Measurements from ENCODE around the gene NAB2. TPM values are rescaled to one million over a fixed set of nuclear protein-coding genes. Genes with fewer than 3 reads are reported as not detected.

Gene NAB2
- polyA plus RNA-seq, 1 donor (not counting 4 experiments of a cell fraction or from before 2014, with no cell fraction given) = 22.0 TPM

DNA sequence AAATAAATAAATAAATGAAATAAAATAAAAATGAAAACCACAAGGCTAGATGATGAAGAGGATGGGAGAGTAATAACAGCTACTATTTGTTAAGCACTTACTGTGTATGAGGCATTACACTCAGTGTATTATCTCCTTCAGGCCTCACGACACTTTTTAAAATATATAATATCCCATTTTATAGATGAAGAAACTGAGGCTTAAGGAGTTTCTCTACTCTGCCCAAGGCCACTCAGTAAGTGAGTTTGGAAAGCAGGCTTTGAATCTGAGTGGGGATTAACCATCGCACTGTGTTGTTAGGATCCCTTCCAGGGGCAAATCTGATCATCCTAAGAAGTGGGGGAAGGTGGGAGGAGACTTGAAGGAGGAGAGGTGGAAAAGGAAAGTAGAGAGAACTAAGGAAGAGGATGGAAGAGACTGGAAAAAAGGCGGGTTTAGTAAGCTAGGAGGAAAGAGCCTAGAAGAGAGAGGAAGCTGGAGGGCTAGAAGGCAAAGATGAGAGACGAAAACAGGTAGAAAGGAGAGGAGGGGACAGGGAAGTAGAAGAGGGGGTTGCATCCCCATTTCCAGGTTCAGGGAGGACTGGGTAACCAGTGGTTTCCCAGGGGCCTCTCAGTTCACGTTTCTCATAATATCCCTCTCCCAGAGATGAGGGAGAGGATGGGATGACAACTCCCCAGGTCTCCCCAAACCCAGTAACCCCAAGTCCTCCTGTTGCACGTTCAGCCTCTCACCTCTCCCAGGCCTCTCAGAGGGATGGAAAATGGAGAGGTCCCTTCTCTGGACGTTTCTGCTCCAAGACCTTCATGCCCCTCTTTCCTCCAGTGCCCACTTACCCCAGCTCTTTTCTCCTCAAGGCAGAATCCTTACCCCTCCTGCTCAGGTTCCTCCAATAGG, 20.5 kb downstream of the NAB2 start:
- Histone ChIP-seq H3K9me3 (ENCODE audit: control insufficient read depth, low read depth, low read length) (no peaks in the 10 kb centered on the region), H3K27me3 (ENCODE audit: control insufficient read depth, extremely low read depth, insufficient read depth, low read length) (no peaks in the 10 kb centered on the region), H3K36me3 (ENCODE audit: control insufficient read depth in 2 of 2, extremely low read depth in 1 of 2, insufficient read depth in 2 of 2, low read length in 2 of 2) (peaks cover 20 to 36% of the 10 kb centered on the region in 2 experiments), H3K9ac (ENCODE audit: control insufficient read depth, extremely low read depth, insufficient read depth, low read length) (peak overlapping the region; percentile 100), H3K9me1 (ENCODE audit: control insufficient read depth, extremely low read depth, insufficient read depth, low read length) (no peaks in the 10 kb centered on the region), H3K4me3 (ENCODE audit: control insufficient read depth in 2 of 3, extremely low read depth in 1 of 3, insufficient read depth in 2 of 3, low read depth in 1 of 3, low read length in 3 of 3) (peak overlapping the region; percentile 79 to 97 (median 91)), H3K4me1 (ENCODE audit: control insufficient read depth, extremely low read depth, insufficient read depth, low read length) (peaks cover 26% of the 10 kb centered on the region), H2AFZ (ENCODE audit: control insufficient read depth, low read length) (no peak overlapping the region), H4K20me1 (ENCODE audit: control insufficient read depth, extremely low read depth, insufficient read depth, low read length) (peaks cover 3% of the 10 kb centered on the region), H3K4me2 (ENCODE audit: control insufficient read depth, extremely low read depth, insufficient read depth, low read depth, low read length) (peak overlapping the region; percentile 99), H3K79me2 (ENCODE audit: control insufficient read depth, insufficient read depth, low read length) (peaks cover 22% of the 10 kb centered on the region), H3K27ac (ENCODE audit: control insufficient read depth, insufficient read depth, low read length) (peak overlapping the region; percentile 100)
- FAIRE-seq (no peak), DNase-seq (ENCODE audit: low read depth, low spot score) (no peak)
- TF ChIP-seq, protein P1, sequence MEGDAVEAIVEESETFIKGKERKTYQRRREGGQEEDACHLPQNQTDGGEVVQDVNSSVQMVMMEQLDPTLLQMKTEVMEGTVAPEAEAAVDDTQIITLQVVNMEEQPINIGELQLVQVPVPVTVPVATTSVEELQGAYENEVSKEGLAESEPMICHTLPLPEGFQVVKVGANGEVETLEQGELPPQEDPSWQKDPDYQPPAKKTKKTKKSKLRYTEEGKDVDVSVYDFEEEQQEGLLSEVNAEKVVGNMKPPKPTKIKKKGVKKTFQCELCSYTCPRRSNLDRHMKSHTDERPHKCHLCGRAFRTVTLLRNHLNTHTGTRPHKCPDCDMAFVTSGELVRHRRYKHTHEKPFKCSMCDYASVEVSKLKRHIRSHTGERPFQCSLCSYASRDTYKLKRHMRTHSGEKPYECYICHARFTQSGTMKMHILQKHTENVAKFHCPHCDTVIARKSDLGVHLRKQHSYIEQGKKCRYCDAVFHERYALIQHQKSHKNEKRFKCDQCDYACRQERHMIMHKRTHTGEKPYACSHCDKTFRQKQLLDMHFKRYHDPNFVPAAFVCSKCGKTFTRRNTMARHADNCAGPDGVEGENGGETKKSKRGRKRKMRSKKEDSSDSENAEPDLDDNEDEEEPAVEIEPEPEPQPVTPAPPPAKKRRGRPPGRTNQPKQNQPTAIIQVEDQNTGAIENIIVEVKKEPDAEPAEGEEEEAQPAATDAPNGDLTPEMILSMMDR (optimal IDR thresholded peaks at IDR 0.05 in 1 of 3, IDR thresholded peaks at IDR 0.05 in 1 of 3, conservative IDR thresholded peaks at IDR 0.05 in 1 of 3; ENCODE audit: extremely low read depth in 1 of 3, insufficient read depth in 2 of 3, low read length in 3 of 3) = no peak
- TF ChIP-seq EZH2 (IDR thresholded peaks at IDR 0.05; ENCODE audit: low read length) = no peak
- dilution Hi-C loops (cut with MboI; ENCODE audit: extremely low pct_ligation_motif_present, low sequenced_read_pairs) = no loop called here

DNA sequence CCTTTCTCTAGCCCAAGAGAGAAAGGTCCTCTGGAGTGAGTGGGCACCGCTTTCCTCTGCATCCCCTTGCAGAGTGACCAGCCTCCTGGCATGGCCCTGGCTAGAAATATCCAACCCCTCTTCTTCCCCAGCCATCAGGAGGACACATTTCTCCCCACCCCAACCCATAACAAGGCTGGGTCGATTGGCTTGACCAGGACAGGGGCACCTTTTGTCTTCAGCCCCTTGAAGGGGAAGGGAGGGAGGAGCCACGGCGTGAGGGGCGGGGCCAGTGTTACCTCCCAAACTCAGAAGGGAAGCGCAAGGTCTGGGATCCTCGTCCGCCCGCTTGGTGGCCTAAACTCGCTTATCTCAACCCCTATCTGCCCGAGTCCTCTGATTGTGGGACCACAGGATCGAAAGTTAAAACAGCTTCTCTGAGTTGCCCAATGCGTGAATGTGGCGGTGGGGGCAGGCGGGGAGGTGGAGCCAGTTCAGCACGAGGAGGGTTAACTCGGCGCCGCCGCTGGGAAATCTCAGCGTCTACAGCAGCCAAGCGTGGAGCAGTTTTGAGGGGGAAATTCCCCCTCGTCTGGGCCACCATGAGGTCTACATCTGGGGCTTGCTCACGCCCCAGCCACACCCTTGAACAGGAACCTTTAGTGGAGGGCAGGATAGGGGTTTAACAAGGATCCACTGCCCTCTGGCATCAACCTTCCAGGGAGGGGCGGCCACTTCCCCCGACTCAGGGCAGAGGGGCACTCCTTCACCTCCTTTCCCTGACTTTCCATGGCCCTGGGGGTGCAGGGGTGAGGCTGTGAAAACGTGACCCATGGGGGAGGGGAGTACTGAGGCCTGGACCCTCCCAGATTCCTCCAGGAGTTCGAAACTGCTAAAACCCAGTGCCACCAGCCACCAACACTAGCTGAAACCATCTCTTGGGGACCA, 21.5 kb downstream of the NAB2 start:
- peak overlapping the region; percentile 100 for H3K9ac ChIP-seq (ENCODE audit: control insufficient read depth, extremely low read depth, insufficient read depth, low read length)
- H2AFZ ChIP-seq (ENCODE audit: control insufficient read depth, low read length) = peak overlapping the region; percentile 85
- H3K27me3 ChIP-seq (ENCODE audit: control insufficient read depth, extremely low read depth, insufficient read depth, low read length) = no peaks in the 10 kb centered on the region
- peak overlapping the region; percentile 99 for H3K4me2 ChIP-seq (ENCODE audit: control insufficient read depth, extremely low read depth, insufficient read depth, low read depth, low read length)
- no peak for TF ChIP-seq EZH2 (IDR thresholded peaks at IDR 0.05; ENCODE audit: low read length)
- TF ChIP-seq, protein P1 (optimal IDR thresholded peaks at IDR 0.05 in 1 of 3, IDR thresholded peaks at IDR 0.05 in 1 of 3, conservative IDR thresholded peaks at IDR 0.05 in 1 of 3; ENCODE audit: extremely low read depth in 1 of 3, insufficient read depth in 2 of 3, low read length in 3 of 3) = peak in 1 of 3 experiments; percentile 15
- FAIRE-seq (no peak), DNase-seq (ENCODE audit: low read depth, low spot score) (no peak)
- dilution Hi-C loops (cut with MboI; ENCODE audit: extremely low pct_ligation_motif_present, low sequenced_read_pairs) = no loop called here
- peak overlapping the region; percentile 100 for H3K27ac ChIP-seq (ENCODE audit: control insufficient read depth, insufficient read depth, low read length)
- H3K4me1 ChIP-seq (ENCODE audit: control insufficient read depth, extremely low read depth, insufficient read depth, low read length) = peaks cover 26% of the 10 kb centered on the region
- H3K9me1 ChIP-seq (ENCODE audit: control insufficient read depth, extremely low read depth, insufficient read depth, low read length) = no peaks in the 10 kb centered on the region
- H3K79me2 ChIP-seq (ENCODE audit: control insufficient read depth, insufficient read depth, low read length) = peaks cover 22% of the 10 kb centered on the region
- peaks cover 3% of the 10 kb centered on the region for H4K20me1 ChIP-seq (ENCODE audit: control insufficient read depth, extremely low read depth, insufficient read depth, low read length)
- H3K9me3 ChIP-seq (ENCODE audit: control insufficient read depth, low read depth, low read length) = no peaks in the 10 kb centered on the region
- peak overlapping the region; percentile 79 to 97 (median 91) for H3K4me3 ChIP-seq (ENCODE audit: control insufficient read depth in 2 of 3, extremely low read depth in 1 of 3, insufficient read depth in 2 of 3, low read depth in 1 of 3, low read length in 3 of 3)
- H3K36me3 ChIP-seq (ENCODE audit: control insufficient read depth in 2 of 2, extremely low read depth in 1 of 2, insufficient read depth in 2 of 2, low read length in 2 of 2) = peaks cover 16 to 29% of the 10 kb centered on the region in 2 experiments

Data from keratinocyte (primary cell).